Karpas-422 (cell line): ENCODE data around the gene TDRD9. TPM values are rescaled to one million over a fixed set of nuclear protein-coding genes. Genes with fewer than 3 reads are reported as not detected.

Experiments used
- DNase-seq: peaks from one replicate; pipeline ENCODE4 v3.0.0-alpha.2; 2015
- H2AFZ ChIP-seq: fragments of 200-600 bp; sonication (generic); 2 replicates; pipeline ENCODE4 v1.6.1; 2014; ENCODE audit warnings: antibody characterized with exemption, low read length, mixed read lengths
- H3K27ac ChIP-seq: fragments of 200-600 bp; sonication (generic); 2 replicates; pipeline ENCODE4 v1.5.1; 2014; ENCODE audit warnings: mild to moderate bottlenecking, low read length, moderate library complexity
- H3K27me3 ChIP-seq: fragments of 200-600 bp; sonication (generic); 2 replicates; pipeline ENCODE4 v1.6.1; 2014; ENCODE audit warnings: low read length, mixed read lengths
- H3K36me3 ChIP-seq: fragments of 200-600 bp; sonication (generic); 2 replicates; pipeline ENCODE4 v1.6.1; 2014; ENCODE audit warnings: low read length, mixed read lengths; ENCODE audit not compliant: insufficient read depth
- H3K4me1 ChIP-seq: fragments of 200-600 bp; sonication (generic); 2 replicates; pipeline ENCODE4 v1.6.1; 2014; ENCODE audit warnings: mild to moderate bottlenecking, low read length, mixed read lengths
- H3K4me2 ChIP-seq: fragments of 200-600 bp; sonication (generic); 2 replicates; pipeline ENCODE4 v1.6.1; 2014; ENCODE audit warnings: low read length, low read depth, mild to moderate bottlenecking; ENCODE audit not compliant: poor library complexity, severe bottlenecking
- H3K4me3 ChIP-seq: fragments of 200-600 bp; sonication (generic); 2 replicates; pipeline ENCODE4 v1.5.1; 2014; ENCODE audit warnings: mild to moderate bottlenecking, antibody characterized with exemption, low read length, mixed read lengths
- H3K79me2 ChIP-seq: fragments of 200-600 bp; sonication (generic); 2 replicates; pipeline ENCODE4 v1.6.1; 2014; ENCODE audit warnings: mild to moderate bottlenecking, low read length, mixed read lengths
- H3K9ac ChIP-seq: fragments of 200-600 bp; sonication (generic); 2 replicates; pipeline ENCODE4 v1.6.0; 2014; ENCODE audit warnings: low read length
- H3K9me2 ChIP-seq: fragments of 200-600 bp; sonication (generic), shearing (Covaris generic); replicated peaks from 2 replicates; pipeline ENCODE4 v1.6.0; 2014; ENCODE audit warnings: mild to moderate bottlenecking, low read length, moderate library complexity; ENCODE audit not compliant: insufficient read depth
- H3K9me3 ChIP-seq: fragments of 300-700, 200-600 bp; sonication (generic); 2 replicates; pipeline ENCODE4 v1.6.1; 2014; ENCODE audit warnings: low read length, mixed read lengths
- H4K20me1 ChIP-seq: fragments of 200-600 bp; sonication (generic); 2 replicates; pipeline ENCODE4 v1.6.1; 2014; ENCODE audit warnings: mild to moderate bottlenecking, antibody characterized with exemption, low read length, low read depth; ENCODE audit not compliant: insufficient read depth
- total RNA-seq: library from RNA; depleted of rRNA; stranded (reverse); fragments of >200 nt; shearing (Covaris generic); gene quantifications from 2 replicates; pipeline ENCODE4 v1.2.3, GENCODE V29; 2014; ENCODE audit warnings: low replicate concordance

TDRD9 gene
- total RNA-seq, 1 experiment from 2014 or later: not detected

- Histone ChIP-seq H3K4me3 (no peak overlapping the region), H3K27me3 (no peaks in the 10 kb centered on the region), H2AFZ (no peak overlapping the region), H3K79me2 (no peaks in the 10 kb centered on the region), H3K9ac (no peak overlapping the region), H4K20me1 (no peaks in the 10 kb centered on the region), H3K27ac (no peak overlapping the region), H3K4me1 (no peaks in the 10 kb centered on the region), H3K4me2 (no peak overlapping the region), H3K9me2 (no peaks in the 10 kb centered on the region), H3K9me3 (no peaks in the 10 kb centered on the region), H3K36me3 (no peaks in the 10 kb centered on the region)
- no peak for DNase-seq
Observed at GRCh38 chr14:103948442-103948841, 20.2 kb downstream of the TDRD9 start.

GRCh38 chr14:103949131-103949790 is 21.0 kb downstream of the TDRD9 start:
- H4K20me1 ChIP-seq: no peaks in the 10 kb centered on the region
- no peaks in the 10 kb centered on the region for H3K4me1 ChIP-seq
- no peak overlapping the region for H3K4me3 ChIP-seq
- no peak overlapping the region for H3K9ac ChIP-seq
- no peak for DNase-seq
- H3K27ac ChIP-seq: no peak overlapping the region
- no peak overlapping the region for H2AFZ ChIP-seq
- H3K79me2 ChIP-seq: no peaks in the 10 kb centered on the region
- no peaks in the 10 kb centered on the region for H3K9me3 ChIP-seq
- no peaks in the 10 kb centered on the region for H3K27me3 ChIP-seq
- H3K4me2 ChIP-seq: no peak overlapping the region
- H3K36me3 ChIP-seq: no peaks in the 10 kb centered on the region
- no peaks in the 10 kb centered on the region for H3K9me2 ChIP-seq

- Histone ChIP-seq H2AFZ (no peak overlapping the region), H3K9me2 (no peaks in the 10 kb centered on the region), H3K4me3 (no peak overlapping the region), H3K4me1 (no peaks in the 10 kb centered on the region), H3K27me3 (no peaks in the 10 kb centered on the region), H4K20me1 (no peaks in the 10 kb centered on the region), H3K9me3 (no peaks in the 10 kb centered on the region), H3K79me2 (no peaks in the 10 kb centered on the region), H3K4me2 (no peak overlapping the region), H3K27ac (no peak overlapping the region), H3K36me3 (no peaks in the 10 kb centered on the region), H3K9ac (no peak overlapping the region)
- no peak for DNase-seq
Observed at GRCh38 chr14:103960457-103961055, 32.3 kb downstream of the TDRD9 start.

- no peaks in the 10 kb centered on the region for H3K9me3 ChIP-seq
- no peak overlapping the region for H3K4me2 ChIP-seq
- no peaks in the 10 kb centered on the region for H3K4me1 ChIP-seq
- H4K20me1 ChIP-seq: no peaks in the 10 kb centered on the region
- no peaks in the 10 kb centered on the region for H3K36me3 ChIP-seq
- H3K9ac ChIP-seq: no peak overlapping the region
- DNase-seq: no peak
- H3K27ac ChIP-seq: no peak overlapping the region
- no peak overlapping the region for H2AFZ ChIP-seq
- H3K79me2 ChIP-seq: no peaks in the 10 kb centered on the region
- no peak overlapping the region for H3K4me3 ChIP-seq
- H3K9me2 ChIP-seq: no peaks in the 10 kb centered on the region
- H3K27me3 ChIP-seq: no peaks in the 10 kb centered on the region
Observed at GRCh38 chr14:103961928-103962578, 33.8 kb downstream of the TDRD9 start.

- DNase-seq: no peak
Observed at GRCh38 chr14:103966631-103967030, 38.4 kb downstream of the TDRD9 start.

GRCh38 chr14:103969961-103970360 is 41.7 kb downstream of the TDRD9 start:
- no peak for DNase-seq
- no peak overlapping the region for H2AFZ ChIP-seq
- no peaks in the 10 kb centered on the region for H4K20me1 ChIP-seq
- no peaks in the 10 kb centered on the region for H3K27me3 ChIP-seq
- no peaks in the 10 kb centered on the region for H3K4me1 ChIP-seq
- no peaks in the 10 kb centered on the region for H3K9me2 ChIP-seq
- no peaks in the 10 kb centered on the region for H3K36me3 ChIP-seq
- no peak overlapping the region for H3K9ac ChIP-seq
- H3K4me3 ChIP-seq: no peak overlapping the region
- H3K27ac ChIP-seq: no peak overlapping the region
- H3K4me2 ChIP-seq: no peak overlapping the region
- H3K79me2 ChIP-seq: no peaks in the 10 kb centered on the region
- H3K9me3 ChIP-seq: no peaks in the 10 kb centered on the region

More at GRCh38 chr14:103966631-103967030, 38.4 kb downstream of the TDRD9 start:
- Histone ChIP-seq H3K9me3 (no peaks in the 10 kb centered on the region), H3K36me3 (no peaks in the 10 kb centered on the region), H3K4me1 (no peaks in the 10 kb centered on the region), H4K20me1 (no peaks in the 10 kb centered on the region), H3K27me3 (no peaks in the 10 kb centered on the region), H3K4me2 (no peak overlapping the region), H3K4me3 (no peak overlapping the region), H3K79me2 (no peaks in the 10 kb centered on the region), H3K27ac (no peak overlapping the region), H3K9me2 (no peaks in the 10 kb centered on the region), H2AFZ (no peak overlapping the region), H3K9ac (no peak overlapping the region)

GRCh38 chr14:103973354-103973753 is 45.1 kb downstream of the TDRD9 start:
- no peak overlapping the region for H2AFZ ChIP-seq
- H3K4me1 ChIP-seq: no peaks in the 10 kb centered on the region
- no peak overlapping the region for H3K9ac ChIP-seq
- no peaks in the 10 kb centered on the region for H4K20me1 ChIP-seq
- DNase-seq: no peak
- H3K27ac ChIP-seq: no peak overlapping the region
- no peaks in the 10 kb centered on the region for H3K79me2 ChIP-seq
- no peaks in the 10 kb centered on the region for H3K36me3 ChIP-seq
- H3K9me2 ChIP-seq: no peaks in the 10 kb centered on the region
- no peaks in the 10 kb centered on the region for H3K27me3 ChIP-seq
- no peak overlapping the region for H3K4me2 ChIP-seq
- no peaks in the 10 kb centered on the region for H3K9me3 ChIP-seq
- no peak overlapping the region for H3K4me3 ChIP-seq

GRCh38 chr14:103974575-103974974 is 46.3 kb downstream of the TDRD9 start:
- Histone ChIP-seq H3K9me2 (no peaks in the 10 kb centered on the region), H3K9ac (no peak overlapping the region), H3K79me2 (no peaks in the 10 kb centered on the region), H4K20me1 (no peaks in the 10 kb centered on the region), H2AFZ (no peak overlapping the region), H3K36me3 (no peaks in the 10 kb centered on the region), H3K4me2 (no peak overlapping the region), H3K9me3 (no peaks in the 10 kb centered on the region), H3K4me1 (0 out of 2 replicates have a peak, but pooled peaks cover 3% of the 10 kb centered on the region), H3K4me3 (no peak overlapping the region), H3K27me3 (no peaks in the 10 kb centered on the region), H3K27ac (no peak overlapping the region)
- DNase-seq: no peak
